Panc1 (cell line): ENCODE measurements around the gene GLRX. TPM values are rescaled to one million over a fixed set of nuclear protein-coding genes. Genes with fewer than 3 reads are reported as not detected.

Experiments used
- ATAC-seq: fragments of 200-7000 bp; cut with Tn5 transposase; 2 replicates; pipeline ENCODE4 v1.9.1; 2020; ENCODE audit warnings: mild to moderate bottlenecking, moderate library complexity
- BruUV-seq: library from RNA; stranded (reverse); fragments of 400-500 nt; replicated peaks from 2 replicates; lab custom pipeline; 2021; lab: Mats Ljungman, UMichigan
- CTCF ChIA-PET: fragments of 300-600 bp; sonication (Branson Sonifier 250); formaldehyde crosslinking; loops from one replicate; lab custom pipeline; 2022; ENCODE audit warnings: antibody characterized with exemption; lab: Charles Lee
- POLR2A ChIA-PET: fragments of 300-600 bp; sonication (Branson Sonifier 250); formaldehyde crosslinking; loops from one replicate; lab custom pipeline; 2022; ENCODE audit warnings: antibody characterized with exemption; lab: Charles Lee
- DNase-seq: peaks from one replicate; pipeline ENCODE4 v3.0.0-alpha.2; 2010; ENCODE audit warnings: low read depth, low spot score
- H3K27ac ChIP-seq: 2 replicates; pipeline ENCODE4 v1.5.1; 2011; ENCODE audit warnings: mild to moderate bottlenecking, low read length, inconsistent platforms
- H3K27me3 ChIP-seq: fragments of 200-500 bp; sonication (Bioruptor generic); 2 replicates; pipeline ENCODE4 v1.6.0; 2014; ENCODE audit warnings: low read length, inconsistent platforms; ENCODE audit not compliant: control insufficient read depth, insufficient read depth
- H3K36me3 ChIP-seq: fragments of 200-500 bp; sonication (Bioruptor generic); 2 replicates; pipeline ENCODE4 v1.5.1; 2014; ENCODE audit warnings: inconsistent platforms, mild to moderate bottlenecking, low read length, moderate library complexity; ENCODE audit not compliant: control insufficient read depth, insufficient read depth
- H3K4me1 ChIP-seq: 2 replicates; pipeline ENCODE4 v1.5.1; 2011; ENCODE audit warnings: inconsistent platforms, mild to moderate bottlenecking, low read length, moderate library complexity; ENCODE audit not compliant: control insufficient read depth, insufficient read depth
- H3K4me3 ChIP-seq, 2 experiments: 2 replicates each; pipeline ENCODE4 v1.5.1; 2011 to 2012; ENCODE audit warnings: low read depth in 2 of 2, low read length in 2 of 2, mild to moderate bottlenecking in 2 of 2, inconsistent platforms in 1 of 2, moderate library complexity in 1 of 2
- H3K9me3 ChIP-seq: fragments of 200-500 bp; sonication (Bioruptor generic); 2 replicates; pipeline ENCODE4 v1.5.1; 2014; ENCODE audit warnings: low read depth, mild to moderate bottlenecking, inconsistent platforms, low read length, moderate library complexity; ENCODE audit not compliant: control insufficient read depth, insufficient read depth
- POLR2AphosphoS5 ChIP-seq: IDR thresholded peaks from 2 replicates; pipeline ENCODE4 v1.6.1; 2012; ENCODE audit warnings: mild to moderate bottlenecking, low read depth, low read length, moderate library complexity
- SIN3A ChIP-seq: IDR thresholded peaks from 2 replicates; pipeline ENCODE4 v1.6.1; 2012; ENCODE audit warnings: low read depth, mild to moderate bottlenecking, low read length, moderate library complexity, borderline replicate concordance; ENCODE audit not compliant: insufficient read depth
- TCF7L2 ChIP-seq: IDR thresholded peaks from 2 replicates; pipeline ENCODE4 v1.6.1; 2011; ENCODE audit warnings: mild to moderate bottlenecking, low read depth, low read length, inconsistent platforms
- in situ Hi-C: cut with HindIII; loops from 2 replicates; pipeline ENCODE4 v1.10.0; 2016; ENCODE audit warnings: low sequenced_read_pairs, low pct_unique_long_range_greater_than_20kb
- intact Hi-C: fragments of 100-400 bp; cut with micrococcal nuclease; formaldehyde crosslinking; loops from one replicate; pipeline ENCODE4 v1.10.0; 2022; ENCODE audit not compliant: unreplicated experiment
- total RNA-seq: library from RNA; stranded (reverse); gene quantifications from one replicate; pipeline ENCODE4 v1.2.1, GENCODE V29; 2021; ENCODE audit not compliant: unreplicated experiment
- TF ChIP-seq, protein P1 (sequence below), 2 experiments: IDR thresholded peaks; 2 replicates each; pipeline ENCODE4 v1.6.1; 2011 to 2012; ENCODE audit warnings: low read depth in 2 of 2, control low read depth in 1 of 2, low read length in 1 of 2, mild to moderate bottlenecking in 1 of 2, moderate library complexity in 1 of 2; ENCODE audit not compliant: insufficient read depth in 1 of 2
- TF ChIP-seq, protein P2 (sequence below): fragments of 450-650 bp; IDR thresholded peaks from 2 replicates; pipeline ENCODE4 v1.5.1; 2017; ENCODE audit warnings: mild to moderate bottlenecking

GLRX gene
- total RNA-seq, 1 experiment from 2014 or later = 5.8 TPM

DNA sequence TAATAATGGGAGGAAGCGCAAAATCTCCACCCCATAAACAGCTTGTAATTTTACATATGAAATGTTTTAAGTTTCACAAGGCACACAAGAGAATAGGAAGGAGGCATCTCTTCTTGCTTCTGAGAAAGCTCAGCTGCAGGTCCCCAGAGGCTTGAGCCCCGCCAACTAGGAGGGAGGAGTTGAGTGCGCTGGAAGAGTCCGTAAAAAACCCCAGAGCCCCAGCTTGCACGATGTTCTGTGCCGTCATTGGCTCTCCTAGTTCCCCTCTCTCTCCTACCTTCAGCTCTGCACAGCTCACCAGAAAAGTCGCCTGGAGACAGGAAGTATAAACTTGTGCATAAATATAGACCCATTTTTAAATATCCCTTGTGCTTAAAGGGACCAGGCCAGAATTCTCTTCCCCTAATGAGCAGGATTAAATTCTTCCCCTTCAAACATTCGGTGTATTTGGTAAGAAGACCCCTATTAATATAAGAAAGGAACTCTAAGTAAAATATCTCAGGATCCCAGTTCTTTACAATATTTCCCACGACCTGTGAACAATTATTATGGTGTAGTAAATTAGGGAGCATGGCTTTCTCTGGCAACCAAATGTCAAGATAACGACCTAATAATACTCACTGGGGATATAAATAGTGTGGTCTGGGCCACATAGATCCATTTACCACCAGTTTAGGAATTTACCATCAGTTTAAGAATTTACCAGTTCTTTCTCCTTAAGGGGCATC, 13.7 kb downstream of the GLRX start:
- Histone ChIP-seq H3K9me3 (no peaks in the 10 kb centered on the region), H3K27me3 (no peaks in the 10 kb centered on the region), H3K4me1 (no peaks in the 10 kb centered on the region), H3K4me3 (no peak overlapping the region), H3K36me3 (no peaks in the 10 kb centered on the region), H3K27ac (no peak overlapping the region)
- DNase-seq = no peak
- in situ Hi-C loops (no loop called here), intact Hi-C loops (no loop called here)
- ATAC-seq = no peak
- CTCF ChIA-PET = no interaction called here
- POLR2A ChIA-PET = no interaction called here
- TF ChIP-seq TCF7L2 (no peak), POLR2AphosphoS5 (no peak)
- BruUV-seq = no TSS peak

DNA sequence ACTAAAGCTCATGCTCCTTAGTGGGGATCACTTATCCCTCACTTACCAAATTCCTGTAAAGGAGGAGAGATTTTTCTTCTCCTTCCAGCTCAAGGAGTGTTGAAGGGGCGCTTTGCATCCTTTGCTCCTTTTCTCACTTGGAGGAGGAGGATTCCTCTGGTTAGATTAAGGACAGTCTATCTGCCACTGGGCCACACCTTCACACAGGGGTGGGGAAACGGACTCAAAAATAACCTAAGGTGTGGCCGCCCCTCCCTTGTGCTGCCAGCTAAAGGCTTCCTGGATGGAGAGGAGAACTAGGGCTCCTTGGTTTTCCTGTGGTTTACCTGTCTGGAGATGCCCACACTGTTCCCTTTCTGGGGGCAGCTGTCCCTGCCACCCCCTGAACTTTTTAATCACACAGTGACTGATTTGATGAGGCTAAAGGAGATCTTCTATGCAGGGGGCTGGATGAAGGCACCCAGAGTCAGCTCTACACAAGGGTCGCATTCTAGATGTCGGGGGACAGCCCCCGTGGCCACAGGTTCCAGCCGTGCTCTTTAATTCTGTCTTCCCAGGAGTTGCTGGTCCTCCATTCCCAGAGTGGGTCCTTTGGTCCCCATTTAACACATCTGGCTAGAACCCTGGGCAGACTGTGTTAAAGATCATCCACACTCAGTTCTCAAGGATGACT, 14.4 kb downstream of the GLRX start:
- TF ChIP-seq, protein P1, sequence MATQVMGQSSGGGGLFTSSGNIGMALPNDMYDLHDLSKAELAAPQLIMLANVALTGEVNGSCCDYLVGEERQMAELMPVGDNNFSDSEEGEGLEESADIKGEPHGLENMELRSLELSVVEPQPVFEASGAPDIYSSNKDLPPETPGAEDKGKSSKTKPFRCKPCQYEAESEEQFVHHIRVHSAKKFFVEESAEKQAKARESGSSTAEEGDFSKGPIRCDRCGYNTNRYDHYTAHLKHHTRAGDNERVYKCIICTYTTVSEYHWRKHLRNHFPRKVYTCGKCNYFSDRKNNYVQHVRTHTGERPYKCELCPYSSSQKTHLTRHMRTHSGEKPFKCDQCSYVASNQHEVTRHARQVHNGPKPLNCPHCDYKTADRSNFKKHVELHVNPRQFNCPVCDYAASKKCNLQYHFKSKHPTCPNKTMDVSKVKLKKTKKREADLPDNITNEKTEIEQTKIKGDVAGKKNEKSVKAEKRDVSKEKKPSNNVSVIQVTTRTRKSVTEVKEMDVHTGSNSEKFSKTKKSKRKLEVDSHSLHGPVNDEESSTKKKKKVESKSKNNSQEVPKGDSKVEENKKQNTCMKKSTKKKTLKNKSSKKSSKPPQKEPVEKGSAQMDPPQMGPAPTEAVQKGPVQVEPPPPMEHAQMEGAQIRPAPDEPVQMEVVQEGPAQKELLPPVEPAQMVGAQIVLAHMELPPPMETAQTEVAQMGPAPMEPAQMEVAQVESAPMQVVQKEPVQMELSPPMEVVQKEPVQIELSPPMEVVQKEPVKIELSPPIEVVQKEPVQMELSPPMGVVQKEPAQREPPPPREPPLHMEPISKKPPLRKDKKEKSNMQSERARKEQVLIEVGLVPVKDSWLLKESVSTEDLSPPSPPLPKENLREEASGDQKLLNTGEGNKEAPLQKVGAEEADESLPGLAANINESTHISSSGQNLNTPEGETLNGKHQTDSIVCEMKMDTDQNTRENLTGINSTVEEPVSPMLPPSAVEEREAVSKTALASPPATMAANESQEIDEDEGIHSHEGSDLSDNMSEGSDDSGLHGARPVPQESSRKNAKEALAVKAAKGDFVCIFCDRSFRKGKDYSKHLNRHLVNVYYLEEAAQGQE (IDR thresholded peaks at IDR 0.05; ENCODE audit: insufficient read depth in 1 of 2, low read depth in 2 of 2, low read length in 1 of 2) = no peak
- TF ChIP-seq, protein P2, sequence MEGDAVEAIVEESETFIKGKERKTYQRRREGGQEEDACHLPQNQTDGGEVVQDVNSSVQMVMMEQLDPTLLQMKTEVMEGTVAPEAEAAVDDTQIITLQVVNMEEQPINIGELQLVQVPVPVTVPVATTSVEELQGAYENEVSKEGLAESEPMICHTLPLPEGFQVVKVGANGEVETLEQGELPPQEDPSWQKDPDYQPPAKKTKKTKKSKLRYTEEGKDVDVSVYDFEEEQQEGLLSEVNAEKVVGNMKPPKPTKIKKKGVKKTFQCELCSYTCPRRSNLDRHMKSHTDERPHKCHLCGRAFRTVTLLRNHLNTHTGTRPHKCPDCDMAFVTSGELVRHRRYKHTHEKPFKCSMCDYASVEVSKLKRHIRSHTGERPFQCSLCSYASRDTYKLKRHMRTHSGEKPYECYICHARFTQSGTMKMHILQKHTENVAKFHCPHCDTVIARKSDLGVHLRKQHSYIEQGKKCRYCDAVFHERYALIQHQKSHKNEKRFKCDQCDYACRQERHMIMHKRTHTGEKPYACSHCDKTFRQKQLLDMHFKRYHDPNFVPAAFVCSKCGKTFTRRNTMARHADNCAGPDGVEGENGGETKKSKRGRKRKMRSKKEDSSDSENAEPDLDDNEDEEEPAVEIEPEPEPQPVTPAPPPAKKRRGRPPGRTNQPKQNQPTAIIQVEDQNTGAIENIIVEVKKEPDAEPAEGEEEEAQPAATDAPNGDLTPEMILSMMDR = no peak
- TF ChIP-seq POLR2AphosphoS5 = no peak
- TF ChIP-seq SIN3A = no peak
- no peak for TF ChIP-seq TCF7L2
- in situ Hi-C loops = no loop called here
- Histone ChIP-seq H3K4me3 (no peak overlapping the region), H3K4me1 (no peaks in the 10 kb centered on the region), H3K36me3 (no peaks in the 10 kb centered on the region), H3K27me3 (no peaks in the 10 kb centered on the region), H3K9me3 (no peaks in the 10 kb centered on the region), H3K27ac (no peak overlapping the region)
- ChIA-PET POLR2A (interaction anchor here (0.6 kb wide), 1 partner anchor 16 kb away, joined by 5 read pairs; no protein-coding TSS in a partner anchor), CTCF (no interaction called here)
- ATAC-seq (no peak), DNase-seq (no peak)
- intact Hi-C loops = no loop called here
- no TSS peak for BruUV-seq

DNA sequence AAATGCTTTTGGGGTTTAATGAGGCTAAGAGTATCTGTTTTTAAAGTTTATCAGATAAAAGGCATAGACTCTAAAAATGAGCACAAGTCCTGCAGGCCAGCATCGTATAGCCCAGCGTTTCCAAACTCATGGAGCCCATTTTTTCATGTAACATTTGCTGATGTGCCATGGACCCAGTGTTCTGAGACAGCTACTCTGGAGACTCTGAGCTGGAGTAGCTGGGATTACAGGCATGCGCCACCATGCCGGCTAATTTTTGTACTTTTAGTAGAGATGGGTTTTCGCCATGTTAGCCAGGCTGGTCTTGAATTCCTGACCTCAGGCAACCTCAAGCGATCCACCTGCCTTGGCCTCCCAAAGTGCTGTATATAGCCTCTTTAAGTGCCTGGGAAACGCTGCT, 15.8 kb downstream of the GLRX start:
- Histone ChIP-seq H3K36me3 (no peaks in the 10 kb centered on the region), H3K4me1 (no peaks in the 10 kb centered on the region), H3K27ac (no peak overlapping the region), H3K9me3 (no peaks in the 10 kb centered on the region), H3K27me3 (no peaks in the 10 kb centered on the region), H3K4me3 (no peak overlapping the region)
- POLR2A ChIA-PET = no interaction called here
- ATAC-seq = no peak
- in situ Hi-C loops (no loop called here), intact Hi-C loops (no loop called here)
- no peak for DNase-seq
- CTCF ChIA-PET = no interaction called here
- no TSS peak for BruUV-seq
- TF ChIP-seq, protein P1 (IDR thresholded peaks at IDR 0.05; ENCODE audit: insufficient read depth in 1 of 2, low read depth in 2 of 2, low read length in 1 of 2) = no peak
- TF ChIP-seq, protein P2 = no peak
- TF ChIP-seq POLR2AphosphoS5 = no peak
- no peak for TF ChIP-seq TCF7L2
- TF ChIP-seq SIN3A = no peak
